ENCODE results near the gene CREB3L4.

The CREB3L4 gene, protein sequence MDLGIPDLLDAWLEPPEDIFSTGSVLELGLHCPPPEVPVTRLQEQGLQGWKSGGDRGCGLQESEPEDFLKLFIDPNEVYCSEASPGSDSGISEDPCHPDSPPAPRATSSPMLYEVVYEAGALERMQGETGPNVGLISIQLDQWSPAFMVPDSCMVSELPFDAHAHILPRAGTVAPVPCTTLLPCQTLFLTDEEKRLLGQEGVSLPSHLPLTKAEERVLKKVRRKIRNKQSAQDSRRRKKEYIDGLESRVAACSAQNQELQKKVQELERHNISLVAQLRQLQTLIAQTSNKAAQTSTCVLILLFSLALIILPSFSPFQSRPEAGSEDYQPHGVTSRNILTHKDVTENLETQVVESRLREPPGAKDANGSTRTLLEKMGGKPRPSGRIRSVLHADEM

GRCh38 chr1:153967107-153967999 is at the start of gene CREB3L4:
CREB3L4 (plus strand) TSS chr1:153967902; CDS start chr1:153968526, 624 bp downstream.
- DNase-seq, result peak in 55 of 56 donors; percentile 76 to 96 (median 88)

DNA sequence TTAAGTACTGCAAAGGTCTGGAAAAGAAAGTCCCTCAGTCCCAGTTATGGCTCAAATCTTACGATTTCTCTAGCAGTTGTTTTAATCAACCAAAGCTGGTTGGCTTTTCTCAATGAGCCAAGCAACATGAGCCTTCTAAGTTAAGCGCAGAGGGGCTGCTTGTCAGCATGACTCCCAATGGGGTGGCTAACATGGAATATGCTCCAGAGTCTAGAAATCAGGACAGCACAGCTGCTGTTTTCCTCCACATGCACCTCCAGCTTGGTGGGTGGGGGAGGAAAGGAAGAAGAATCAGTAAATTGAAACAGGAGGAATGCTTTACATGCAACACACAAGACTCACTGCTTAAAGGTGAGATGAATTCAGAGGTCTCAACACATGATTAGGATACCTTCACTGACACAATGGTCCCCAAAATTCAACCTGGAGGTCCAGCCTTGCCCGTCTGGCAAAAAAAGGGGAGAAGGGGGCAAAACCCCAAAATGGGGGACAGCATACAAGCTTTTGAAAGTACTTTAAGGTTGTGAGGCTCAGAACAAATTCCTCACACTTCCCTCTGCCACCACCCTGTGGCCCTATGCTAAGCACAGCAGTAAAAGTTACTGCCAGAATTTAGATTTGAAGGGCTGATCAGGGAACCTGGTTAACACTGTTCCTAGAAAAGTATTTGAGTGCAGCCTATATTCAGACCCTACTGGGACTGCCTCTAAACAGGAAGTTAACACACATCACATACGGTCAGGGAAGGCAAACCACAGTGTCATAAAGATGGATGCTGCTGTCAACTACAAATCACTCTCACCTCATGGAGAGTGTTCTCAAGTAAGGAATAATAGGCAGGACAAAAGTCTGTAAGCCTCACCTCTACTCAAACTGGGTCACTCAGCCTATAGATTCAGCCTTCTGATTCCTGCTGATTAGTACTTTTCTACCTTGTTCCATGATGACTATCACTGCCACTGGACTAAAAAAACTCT is 47.5 kb upstream of the CREB3L4 start:
- no peak for DNase-seq

DNA sequence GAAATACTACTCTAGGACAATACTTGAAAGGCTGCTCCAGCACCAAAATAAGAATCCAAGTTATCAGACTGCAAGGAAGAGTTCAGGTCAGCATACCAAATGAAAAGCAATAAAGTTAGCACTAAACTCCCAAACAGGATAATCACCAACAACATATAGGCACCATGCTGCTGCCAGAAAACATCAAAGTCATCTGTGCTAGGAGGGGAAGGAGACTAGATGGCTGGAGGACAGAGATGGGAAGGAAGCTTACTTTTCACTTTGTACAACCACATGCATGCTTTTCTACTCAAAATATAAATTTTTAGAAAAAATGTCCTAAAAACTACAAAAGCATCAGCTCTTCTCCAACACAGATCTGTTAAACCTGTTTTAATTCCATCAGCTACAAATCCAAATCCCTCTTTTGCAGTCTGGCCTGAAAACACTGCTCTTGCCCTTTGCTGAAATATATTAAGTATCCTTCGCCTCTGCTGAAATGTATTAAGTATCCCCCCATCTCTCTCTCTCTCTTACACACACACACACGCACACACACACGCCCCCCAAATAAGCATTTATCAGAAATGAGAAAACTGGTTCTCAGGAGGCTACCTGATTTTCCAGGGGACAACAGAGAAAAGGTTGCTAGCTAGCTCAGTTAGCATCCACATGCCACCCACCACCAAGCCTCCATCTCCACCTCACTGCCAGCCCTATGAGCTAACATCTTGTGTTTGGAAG is 46.5 kb upstream of the CREB3L4 start:
- no peak for DNase-seq

- no peak for DNase-seq
Measured at GRCh38 chr1:153921803-153922075, 46.0 kb upstream of the CREB3L4 start.

DNA sequence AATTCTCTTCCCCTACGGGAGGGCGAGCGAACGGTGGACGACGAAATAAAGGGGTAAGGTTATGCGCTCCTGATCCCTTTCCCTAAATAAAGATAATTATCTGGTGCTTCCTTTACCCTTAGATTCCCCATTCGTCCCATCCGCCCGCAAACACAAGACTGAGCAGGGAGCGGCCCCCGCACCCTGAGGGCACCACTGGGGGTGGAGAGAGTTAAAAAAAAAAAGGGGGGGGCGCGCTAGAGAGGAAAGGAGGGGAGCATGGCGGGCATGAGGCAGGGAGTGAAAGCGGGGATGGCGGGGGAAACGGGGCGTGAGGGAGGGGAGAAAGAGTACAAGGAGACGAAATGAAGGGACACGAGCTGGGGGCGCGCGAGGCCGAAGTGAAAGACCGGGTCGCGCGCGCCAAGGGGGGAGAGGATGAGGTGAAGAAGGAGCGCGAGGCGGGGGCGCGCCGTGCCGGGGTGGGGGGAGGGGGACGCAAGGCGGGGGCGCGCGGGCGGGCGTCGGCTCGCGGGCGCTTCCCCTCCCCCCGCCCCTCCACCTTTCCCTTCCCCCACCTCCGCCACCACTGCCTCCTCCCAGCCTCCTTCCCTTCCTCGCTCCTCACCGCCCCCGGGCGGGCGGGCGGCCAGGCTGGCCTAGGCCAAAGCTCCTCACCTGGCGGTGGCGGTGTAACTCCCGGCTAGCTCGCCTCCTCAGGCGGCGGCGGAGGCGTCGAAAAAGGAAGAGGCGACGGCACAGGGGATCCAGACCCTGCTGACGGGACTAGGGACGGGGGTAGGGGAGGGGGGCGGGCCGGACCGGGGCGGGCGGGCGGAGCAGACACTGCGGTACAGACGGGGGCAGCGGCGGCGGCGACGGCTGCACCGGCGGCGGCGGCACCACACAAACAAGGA is 45.4 kb upstream of the CREB3L4 start:
- peak in 18 of 56 donors; percentile 32 to 78 (median 55) for DNase-seq

GRCh38 chr1:153922972-153923925 is 44.5 kb upstream of the CREB3L4 start, which contains the start of gene GATAD2B:
GATAD2B (minus strand) TSS chr1:153922972; CDS start chr1:153828347, 94,625 bp downstream.
- DNase-seq, result peak; percentile 92 to 100 (median 99)

DNA sequence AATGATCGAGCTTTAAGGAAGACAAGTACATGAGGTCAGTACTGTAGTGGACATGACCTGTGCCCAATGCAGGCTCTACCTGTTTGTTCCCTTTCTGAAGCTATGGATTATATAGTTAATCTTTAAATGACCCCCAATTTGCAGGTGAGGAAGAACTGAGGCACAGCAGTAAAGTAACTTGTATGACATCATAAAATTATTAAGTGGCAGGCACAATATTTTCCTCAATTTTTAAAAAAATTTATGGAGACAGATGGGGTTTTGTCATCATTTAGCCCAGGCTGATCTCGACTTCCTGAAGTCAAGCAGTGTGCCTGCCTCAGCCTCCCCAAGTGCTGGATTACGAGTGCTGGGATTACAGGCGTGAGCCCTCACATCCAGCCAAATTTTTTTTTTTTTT is 41.3 kb upstream of the CREB3L4 start:
- DNase-seq, result no peak

GRCh38 chr1:153928245-153928644 is 39.5 kb upstream of the CREB3L4 start:
- peak in 1 of 56 donors; percentile 23 for DNase-seq

DNA sequence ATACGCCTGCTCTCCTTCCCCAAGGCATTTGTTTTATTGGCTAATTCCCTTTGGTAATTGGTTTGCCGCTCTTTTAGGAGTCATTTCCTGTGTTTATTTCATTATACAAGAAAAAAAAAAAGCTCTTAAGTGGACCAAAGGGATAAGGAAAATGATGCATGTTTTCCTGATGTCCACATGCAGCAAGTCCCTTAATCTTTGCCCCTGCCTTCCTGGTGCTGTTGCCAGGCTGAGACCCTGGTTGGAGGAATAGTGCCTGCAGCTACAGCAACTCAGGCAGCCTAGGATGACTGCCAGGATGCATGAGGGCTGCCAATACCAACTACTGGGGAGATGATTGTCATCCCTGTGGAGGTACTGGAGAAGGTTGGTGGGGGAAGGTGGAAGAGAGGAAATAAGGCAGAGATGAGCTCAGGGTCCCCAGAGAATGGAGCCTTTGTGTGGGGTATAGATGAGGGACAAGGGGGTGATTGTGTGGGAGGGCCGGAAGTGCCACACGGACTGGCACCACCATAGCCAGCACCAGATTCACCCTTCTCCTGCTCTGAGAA is 38.8 kb upstream of the CREB3L4 start:
- peak in 51 of 56 donors; percentile 14 to 87 (median 65) for DNase-seq

DNA sequence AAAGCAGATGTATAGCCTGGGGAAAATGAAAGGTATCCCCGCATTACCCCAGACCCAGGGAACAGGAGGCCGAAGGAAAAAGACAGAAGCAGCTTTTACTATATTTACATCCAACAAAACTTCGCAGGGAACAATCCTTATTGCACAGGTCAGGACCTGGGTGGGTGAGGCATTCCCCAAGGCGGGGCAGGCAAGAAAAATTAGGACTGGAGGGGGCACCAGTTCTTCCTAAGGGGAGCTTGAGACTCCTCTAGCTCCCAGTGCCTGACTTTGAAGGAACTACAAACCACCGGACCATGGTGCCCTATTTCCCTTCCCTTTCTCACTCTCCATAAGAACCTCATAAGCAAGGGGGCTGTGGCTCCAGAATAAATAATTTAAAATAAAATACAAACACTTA is 38.3 kb upstream of the CREB3L4 start:
- DNase-seq, result peak in 1 of 56 donors; percentile 30

GRCh38 chr1:153929981-153930948 is 37.4 kb upstream of the CREB3L4 start:
- DNase-seq, result peak in 1 of 56 donors; percentile 30

DNA sequence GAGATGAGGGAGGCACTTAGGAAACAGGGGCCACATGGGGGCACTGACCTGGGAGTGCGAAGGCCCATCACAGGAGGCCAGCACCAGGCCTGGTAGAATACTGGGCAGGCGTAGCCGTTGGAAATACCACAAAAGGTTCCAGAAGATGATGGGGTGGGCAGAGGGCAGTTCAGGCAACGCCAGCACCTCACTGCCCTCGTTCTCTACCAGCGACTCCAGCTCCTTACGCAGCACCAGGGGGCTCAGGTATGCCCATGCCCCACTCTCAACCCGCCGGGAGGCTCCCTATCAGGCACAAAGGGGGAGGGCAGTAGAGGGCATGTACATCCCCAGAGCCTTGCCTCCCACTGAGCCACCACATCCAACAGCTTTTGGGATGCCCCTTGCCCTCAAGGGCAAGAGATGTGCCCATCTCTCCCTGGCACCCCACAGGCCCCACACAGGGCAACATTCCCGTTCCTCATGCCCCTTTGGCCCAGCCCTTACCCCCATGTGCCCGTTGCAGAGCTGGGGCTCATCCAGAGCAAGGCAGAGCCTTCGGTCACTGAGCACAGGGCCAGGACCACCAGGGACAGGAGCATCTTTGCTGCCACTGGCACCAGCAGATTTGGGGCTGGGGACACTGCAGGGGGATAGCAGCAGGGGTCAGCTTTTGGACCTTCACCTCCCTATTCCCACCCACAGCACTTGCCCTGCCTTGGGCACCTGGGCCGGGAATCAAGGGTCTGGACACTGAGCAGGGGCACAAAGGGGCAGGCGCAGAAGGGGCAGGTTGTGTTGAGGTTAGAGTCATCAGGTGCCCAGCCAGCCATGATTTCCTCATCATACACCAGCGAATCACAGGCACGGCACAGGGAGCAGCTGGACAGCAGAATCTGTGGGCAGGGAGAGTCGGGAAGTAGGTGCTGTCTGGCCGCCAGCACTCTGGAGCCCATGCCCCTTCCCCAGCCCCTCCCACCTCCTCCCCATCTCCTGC is 35.3 kb upstream of the CREB3L4 start:
- DNase-seq, result no peak

DNA sequence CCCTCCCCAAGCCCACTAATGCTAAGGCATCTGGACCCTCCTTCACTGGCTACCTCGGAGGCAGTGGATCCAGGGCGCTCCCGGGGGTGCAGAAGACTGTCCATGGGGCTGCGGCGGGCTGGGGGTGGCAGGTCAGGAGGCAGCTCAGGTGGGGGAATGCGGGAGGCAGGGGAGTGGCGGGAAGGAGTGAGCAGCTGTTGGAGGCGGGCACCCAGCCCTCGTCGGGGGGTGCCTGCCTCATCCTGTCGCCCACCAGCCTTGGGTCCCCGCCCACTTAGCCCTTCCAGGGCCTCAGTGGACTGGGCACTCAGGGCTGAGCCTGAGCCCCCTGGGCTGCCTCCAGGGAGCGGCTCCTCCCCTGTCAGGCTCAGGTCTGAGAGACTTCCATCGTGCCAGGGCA is 34.3 kb upstream of the CREB3L4 start:
- no peak for DNase-seq

DNA sequence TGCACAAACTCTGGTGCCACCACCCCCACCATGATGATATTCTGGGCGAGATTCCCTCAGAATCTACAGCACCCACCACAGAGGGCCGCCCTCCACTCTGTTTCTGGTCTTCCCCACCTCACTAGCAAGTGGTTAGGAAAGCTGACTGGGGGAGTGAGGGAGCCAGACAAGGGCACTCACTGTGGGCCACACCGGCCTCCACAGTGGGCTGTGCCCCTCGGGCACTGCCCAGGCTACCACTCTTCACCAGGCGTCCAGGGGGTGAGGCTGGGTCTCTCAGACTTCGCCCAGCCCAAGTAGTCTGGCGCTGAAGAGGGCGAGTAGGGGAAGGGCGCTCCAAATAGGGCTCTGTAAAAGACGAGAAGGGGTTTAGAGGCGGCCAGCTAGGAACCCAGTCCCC is 33.7 kb upstream of the CREB3L4 start:
- DNase-seq, result no peak

- no peak for DNase-seq
Measured at GRCh38 chr1:153934746-153935145, 33.0 kb upstream of the CREB3L4 start.

Data from amygdala (tissue), 56 donors.